ENCODE data around the gene RNF222.

- no peak for TF ChIP-seq POLR2A (IDR thresholded peaks at IDR 0.05)
- TF ChIP-seq, protein P1, sequence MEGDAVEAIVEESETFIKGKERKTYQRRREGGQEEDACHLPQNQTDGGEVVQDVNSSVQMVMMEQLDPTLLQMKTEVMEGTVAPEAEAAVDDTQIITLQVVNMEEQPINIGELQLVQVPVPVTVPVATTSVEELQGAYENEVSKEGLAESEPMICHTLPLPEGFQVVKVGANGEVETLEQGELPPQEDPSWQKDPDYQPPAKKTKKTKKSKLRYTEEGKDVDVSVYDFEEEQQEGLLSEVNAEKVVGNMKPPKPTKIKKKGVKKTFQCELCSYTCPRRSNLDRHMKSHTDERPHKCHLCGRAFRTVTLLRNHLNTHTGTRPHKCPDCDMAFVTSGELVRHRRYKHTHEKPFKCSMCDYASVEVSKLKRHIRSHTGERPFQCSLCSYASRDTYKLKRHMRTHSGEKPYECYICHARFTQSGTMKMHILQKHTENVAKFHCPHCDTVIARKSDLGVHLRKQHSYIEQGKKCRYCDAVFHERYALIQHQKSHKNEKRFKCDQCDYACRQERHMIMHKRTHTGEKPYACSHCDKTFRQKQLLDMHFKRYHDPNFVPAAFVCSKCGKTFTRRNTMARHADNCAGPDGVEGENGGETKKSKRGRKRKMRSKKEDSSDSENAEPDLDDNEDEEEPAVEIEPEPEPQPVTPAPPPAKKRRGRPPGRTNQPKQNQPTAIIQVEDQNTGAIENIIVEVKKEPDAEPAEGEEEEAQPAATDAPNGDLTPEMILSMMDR (IDR thresholded peaks at IDR 0.05): no peak
Observed at GRCh38 chr17:8380049-8380448, 17.6 kb downstream of the RNF222 start.
